IMR-90 (cell line): Measurements from ENCODE around the gene C22orf42.
"Not testable (repeated sequence)": the region's sequence is repeated elsewhere in the genome, so short reads cannot be mapped to it uniquely, and the experiment has no call there.

Source experiments
- CHD1 ChIP-seq: IDR thresholded peaks from 2 replicates; pipeline ENCODE4 v1.6.1; 2012; ENCODE audit warnings: low read depth, low read length, improper control_type of control experiment
- MAZ ChIP-seq: IDR thresholded peaks from 2 replicates; pipeline ENCODE4 v1.6.1; 2012; ENCODE audit warnings: low read depth, mild to moderate bottlenecking, low read length, improper control_type of control experiment, moderate library complexity, borderline replicate concordance
- POLR2A ChIP-seq: IDR thresholded peaks from 2 replicates; pipeline ENCODE4 v1.6.1; 2012; ENCODE audit warnings: mild to moderate bottlenecking, low read depth, low read length
- RAD21 ChIP-seq: IDR thresholded peaks from 2 replicates; pipeline ENCODE4 v1.6.1; 2012; ENCODE audit warnings: low read length, improper control_type of control experiment
- RFX5 ChIP-seq: IDR thresholded peaks from 2 replicates; pipeline ENCODE4 v1.8.0; 2012; ENCODE audit warnings: low read depth, mild to moderate bottlenecking, low read length, moderate library complexity
- TF ChIP-seq, protein P1 (sequence below): conservative IDR thresholded peaks from 2 replicates; pipeline ENCODE4 v1.5.1; 2012; ENCODE audit warnings: mild to moderate bottlenecking, low read depth, low read length, improper control_type of control experiment
- TF ChIP-seq, protein P2 (sequence below): fragments of 150-350 bp; IDR thresholded peaks from 2 replicates; pipeline ENCODE4 v1.6.1; 2016; ENCODE audit warnings: low read depth, mild to moderate bottlenecking, low read length, moderate library complexity, borderline replicate concordance

DNA sequence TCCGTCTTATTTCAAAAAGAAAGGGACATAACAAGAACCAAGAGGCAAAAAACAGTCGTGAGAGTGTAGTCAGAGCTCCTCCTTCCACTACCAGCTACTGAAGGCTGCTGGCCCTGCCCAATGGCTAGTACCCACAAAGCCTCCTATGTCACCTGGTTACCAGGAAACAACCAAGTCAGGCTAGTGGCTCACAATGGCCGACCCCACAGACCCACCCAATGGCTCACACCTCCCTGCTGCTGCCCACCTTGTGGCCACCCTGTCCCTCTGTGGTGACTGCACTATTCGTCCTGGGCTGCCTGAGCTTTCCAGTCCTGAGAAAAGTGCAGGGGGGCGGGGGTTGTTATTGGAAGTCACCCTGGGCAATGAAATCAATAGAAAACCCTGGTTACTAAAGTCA, 1.5 kb downstream of the C22orf42 start:
- TF ChIP-seq, protein P1, sequence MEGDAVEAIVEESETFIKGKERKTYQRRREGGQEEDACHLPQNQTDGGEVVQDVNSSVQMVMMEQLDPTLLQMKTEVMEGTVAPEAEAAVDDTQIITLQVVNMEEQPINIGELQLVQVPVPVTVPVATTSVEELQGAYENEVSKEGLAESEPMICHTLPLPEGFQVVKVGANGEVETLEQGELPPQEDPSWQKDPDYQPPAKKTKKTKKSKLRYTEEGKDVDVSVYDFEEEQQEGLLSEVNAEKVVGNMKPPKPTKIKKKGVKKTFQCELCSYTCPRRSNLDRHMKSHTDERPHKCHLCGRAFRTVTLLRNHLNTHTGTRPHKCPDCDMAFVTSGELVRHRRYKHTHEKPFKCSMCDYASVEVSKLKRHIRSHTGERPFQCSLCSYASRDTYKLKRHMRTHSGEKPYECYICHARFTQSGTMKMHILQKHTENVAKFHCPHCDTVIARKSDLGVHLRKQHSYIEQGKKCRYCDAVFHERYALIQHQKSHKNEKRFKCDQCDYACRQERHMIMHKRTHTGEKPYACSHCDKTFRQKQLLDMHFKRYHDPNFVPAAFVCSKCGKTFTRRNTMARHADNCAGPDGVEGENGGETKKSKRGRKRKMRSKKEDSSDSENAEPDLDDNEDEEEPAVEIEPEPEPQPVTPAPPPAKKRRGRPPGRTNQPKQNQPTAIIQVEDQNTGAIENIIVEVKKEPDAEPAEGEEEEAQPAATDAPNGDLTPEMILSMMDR: not testable (repeated sequence)
- TF ChIP-seq POLR2A, CHD1, RAD21, RFX5, MAZ: not testable (repeated sequence)
- TF ChIP-seq, protein P2, sequence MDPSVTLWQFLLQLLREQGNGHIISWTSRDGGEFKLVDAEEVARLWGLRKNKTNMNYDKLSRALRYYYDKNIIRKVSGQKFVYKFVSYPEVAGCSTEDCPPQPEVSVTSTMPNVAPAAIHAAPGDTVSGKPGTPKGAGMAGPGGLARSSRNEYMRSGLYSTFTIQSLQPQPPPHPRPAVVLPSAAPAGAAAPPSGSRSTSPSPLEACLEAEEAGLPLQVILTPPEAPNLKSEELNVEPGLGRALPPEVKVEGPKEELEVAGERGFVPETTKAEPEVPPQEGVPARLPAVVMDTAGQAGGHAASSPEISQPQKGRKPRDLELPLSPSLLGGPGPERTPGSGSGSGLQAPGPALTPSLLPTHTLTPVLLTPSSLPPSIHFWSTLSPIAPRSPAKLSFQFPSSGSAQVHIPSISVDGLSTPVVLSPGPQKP: not testable (repeated sequence)
